ENCODE data around the gene CCDC30. TPM values are rescaled to one million over a fixed set of nuclear protein-coding genes. Genes with fewer than 3 reads are reported as not detected.
A peak's percentile ranks its signal among the peaks of the same experiment; 100 is the strongest.
"Not testable (repeated sequence)": the region's sequence is repeated elsewhere in the genome, so short reads cannot be mapped to it uniquely, and the experiment has no call there.

The CCDC30 gene
- total RNA-seq, 4 donors from 2014 or later, result 0.99 to 4.1 (median 1.7) TPM

DNA sequence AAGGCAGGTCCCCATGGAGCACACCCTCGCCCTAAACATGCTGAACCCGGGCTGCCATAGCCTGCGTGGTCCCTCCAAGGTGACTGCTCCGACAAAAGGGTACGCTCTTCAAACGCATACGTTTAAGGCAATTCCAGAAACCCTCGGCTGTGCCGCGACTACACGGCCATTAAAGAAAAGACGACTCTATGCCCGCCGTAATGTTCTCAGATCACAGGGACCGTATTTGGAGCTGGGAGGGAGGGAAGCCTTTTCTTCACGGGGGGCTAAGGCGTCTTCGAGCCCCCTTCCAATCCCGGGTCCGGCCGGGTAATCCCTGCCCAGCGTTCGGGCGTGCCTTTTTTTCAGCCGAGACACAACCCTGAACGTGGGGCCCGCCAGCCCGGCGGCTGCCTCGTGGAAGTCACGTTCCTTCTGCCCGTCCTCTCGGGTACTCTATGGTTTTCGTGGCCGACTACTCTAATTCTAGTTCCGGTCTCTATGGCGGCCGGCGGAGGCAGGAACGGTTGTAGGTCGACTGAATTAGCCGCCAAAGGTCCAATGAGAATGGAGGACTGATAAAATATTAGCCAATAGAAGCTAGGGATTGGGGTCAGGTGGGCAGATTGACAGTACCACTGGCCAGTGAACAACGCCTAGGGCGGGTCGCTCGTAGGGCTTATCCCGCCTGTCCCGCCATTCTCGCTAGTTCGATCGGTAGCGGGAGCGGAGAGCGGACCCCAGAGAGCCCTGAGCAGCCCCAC is 218.8 kb downstream of the CCDC30 start, which contains the start of gene YBX1:
YBX1 (plus strand) TSS at position 678 of the 743 bp plus-strand sequence. CDS start 148 bp downstream, outside the sequence.
- 0% methylated on average over 33 of the region's 54 CpGs for WGBS
- no peaks in the 10 kb centered on the region for H3K9me3 ChIP-seq
- H3K27ac ChIP-seq (replicated peaks in 1 of 4), result peak within 1 kb of the TSS; percentile 96 to 99 (median 98)
- peaks cover 0 to 14% (median 3%) of the 10 kb centered on the region in 4 donors for H3K36me3 ChIP-seq
- H3K27me3 ChIP-seq, result no peaks in the 10 kb centered on the region
- no peak for TF ChIP-seq EP300 (IDR thresholded peaks at IDR 0.05)
- TF ChIP-seq POLR2AphosphoS5 (IDR thresholded peaks at IDR 0.05), result peak; percentile 92 to 93
- TF ChIP-seq, protein P1, sequence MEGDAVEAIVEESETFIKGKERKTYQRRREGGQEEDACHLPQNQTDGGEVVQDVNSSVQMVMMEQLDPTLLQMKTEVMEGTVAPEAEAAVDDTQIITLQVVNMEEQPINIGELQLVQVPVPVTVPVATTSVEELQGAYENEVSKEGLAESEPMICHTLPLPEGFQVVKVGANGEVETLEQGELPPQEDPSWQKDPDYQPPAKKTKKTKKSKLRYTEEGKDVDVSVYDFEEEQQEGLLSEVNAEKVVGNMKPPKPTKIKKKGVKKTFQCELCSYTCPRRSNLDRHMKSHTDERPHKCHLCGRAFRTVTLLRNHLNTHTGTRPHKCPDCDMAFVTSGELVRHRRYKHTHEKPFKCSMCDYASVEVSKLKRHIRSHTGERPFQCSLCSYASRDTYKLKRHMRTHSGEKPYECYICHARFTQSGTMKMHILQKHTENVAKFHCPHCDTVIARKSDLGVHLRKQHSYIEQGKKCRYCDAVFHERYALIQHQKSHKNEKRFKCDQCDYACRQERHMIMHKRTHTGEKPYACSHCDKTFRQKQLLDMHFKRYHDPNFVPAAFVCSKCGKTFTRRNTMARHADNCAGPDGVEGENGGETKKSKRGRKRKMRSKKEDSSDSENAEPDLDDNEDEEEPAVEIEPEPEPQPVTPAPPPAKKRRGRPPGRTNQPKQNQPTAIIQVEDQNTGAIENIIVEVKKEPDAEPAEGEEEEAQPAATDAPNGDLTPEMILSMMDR (IDR thresholded peaks at IDR 0.05), result no peak
- peak; percentile 69 for TF ChIP-seq POLR2A (IDR thresholded peaks at IDR 0.05; ENCODE audit: low read depth)
- peak within 1 kb of the TSS; percentile 95 to 98 (median 96) for H3K4me3 ChIP-seq
- H3K4me1 ChIP-seq, result peaks cover 50 to 56% (median 53%) of the 10 kb centered on the region in 4 donors
- peak; percentile 100 for DNase-seq (ENCODE audit: extremely low spot score)
- intact Hi-C loops (cut with DNase I), result loop anchor here (2.0 to 10.0 kb wide), 3 partner anchors 75 to 347 kb away; partner anchors contain the start of genes CCDC30 and FOXJ3

DNA sequence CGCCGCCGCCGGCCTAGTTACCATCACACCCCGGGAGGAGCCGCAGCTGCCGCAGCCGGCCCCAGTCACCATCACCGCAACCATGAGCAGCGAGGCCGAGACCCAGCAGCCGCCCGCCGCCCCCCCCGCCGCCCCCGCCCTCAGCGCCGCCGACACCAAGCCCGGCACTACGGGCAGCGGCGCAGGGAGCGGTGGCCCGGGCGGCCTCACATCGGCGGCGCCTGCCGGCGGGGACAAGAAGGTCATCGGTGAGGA is 219.3 kb downstream of the CCDC30 start:
- H3K9me3 ChIP-seq; H3K27me3 ChIP-seq; DNase-seq (ENCODE audit: extremely low spot score): not testable (repeated sequence)
- peaks cover 0 to 16% (median 2%) of the 10 kb centered on the region in 4 donors for H3K36me3 ChIP-seq
- peak overlapping the region; percentile 96 to 99 (median 98) for H3K27ac ChIP-seq (replicated peaks in 1 of 4)
- H3K4me3 ChIP-seq, result peak overlapping the region; percentile 95 to 98 (median 96)
- intact Hi-C loops (cut with DNase I), result loop anchor here (2.0 to 10.0 kb wide), 3 partner anchors 74 to 348 kb away; partner anchors contain the start of genes CCDC30 and FOXJ3
- peaks cover 55 to 61% (median 58%) of the 10 kb centered on the region in 4 donors for H3K4me1 ChIP-seq
- 4% methylated on average over 5 of the region's 33 CpGs for WGBS

DNA sequence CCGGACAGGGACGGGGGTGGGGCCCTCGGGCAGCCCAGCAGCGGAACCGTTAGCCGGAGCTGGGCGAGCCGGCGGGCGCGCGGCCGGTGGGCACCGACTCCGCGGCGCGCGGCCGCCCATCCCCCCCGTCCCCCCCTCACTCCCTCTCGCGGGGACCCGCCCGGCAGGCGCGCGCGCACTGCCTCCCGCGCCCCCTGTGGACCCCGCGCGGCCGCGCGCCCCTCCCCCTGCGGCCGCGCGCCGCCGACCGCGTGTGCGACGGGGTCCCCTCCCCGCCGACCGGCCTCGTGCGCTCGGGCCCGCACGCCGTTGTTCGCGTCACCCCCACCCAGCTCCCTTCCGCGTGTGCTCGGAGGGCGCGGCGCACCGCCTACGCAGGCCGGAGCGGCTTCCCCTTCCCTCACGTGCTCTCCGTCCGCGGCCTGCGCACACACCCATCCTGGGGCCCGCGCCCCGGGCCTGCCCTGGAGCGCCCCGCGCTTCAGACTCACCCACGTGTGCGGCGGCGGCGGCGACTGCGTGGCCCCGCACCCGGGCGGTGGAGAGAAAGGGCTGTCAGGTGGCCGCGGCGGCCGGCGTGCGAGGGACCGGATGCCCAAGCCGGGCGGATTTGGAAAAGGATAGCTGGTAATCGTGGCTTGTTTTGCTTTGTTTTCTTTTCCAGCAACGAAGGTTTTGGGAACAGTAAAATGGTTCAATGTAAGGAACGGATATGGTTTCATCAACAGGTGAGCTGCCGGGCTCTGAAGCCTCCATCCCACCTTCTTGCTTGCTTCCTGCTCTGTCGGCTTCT is 219.8 kb downstream of the CCDC30 start:
- WGBS, result 0% methylated on average over 5 of the region's 103 CpGs
- H3K4me1 ChIP-seq, result peaks cover 58 to 66% (median 63%) of the 10 kb centered on the region in 4 donors
- no peaks in the 10 kb centered on the region for H3K27me3 ChIP-seq
- H3K4me3 ChIP-seq, result peak overlapping the region; percentile 95 to 98 (median 96)
- peaks cover 0 to 20% (median 2%) of the 10 kb centered on the region in 4 donors for H3K36me3 ChIP-seq
- TF ChIP-seq POLR2A (IDR thresholded peaks at IDR 0.05; ENCODE audit: low read depth) (peak; percentile 6), POLR2AphosphoS5 (IDR thresholded peaks at IDR 0.05) (peak; percentile 56 to 79)
- TF ChIP-seq, protein P1 (IDR thresholded peaks at IDR 0.05), result no peak
- intact Hi-C loops (cut with DNase I), result loop anchor here (2.0 to 10.0 kb wide), 3 partner anchors 74 to 348 kb away; partner anchors contain the start of genes CCDC30 and FOXJ3
- no peaks in the 10 kb centered on the region for H3K9me3 ChIP-seq
- peak; percentile 92 for DNase-seq (ENCODE audit: extremely low spot score)
- H3K27ac ChIP-seq (replicated peaks in 1 of 4), result peak overlapping the region; percentile 96 to 99 (median 98)

DNA sequence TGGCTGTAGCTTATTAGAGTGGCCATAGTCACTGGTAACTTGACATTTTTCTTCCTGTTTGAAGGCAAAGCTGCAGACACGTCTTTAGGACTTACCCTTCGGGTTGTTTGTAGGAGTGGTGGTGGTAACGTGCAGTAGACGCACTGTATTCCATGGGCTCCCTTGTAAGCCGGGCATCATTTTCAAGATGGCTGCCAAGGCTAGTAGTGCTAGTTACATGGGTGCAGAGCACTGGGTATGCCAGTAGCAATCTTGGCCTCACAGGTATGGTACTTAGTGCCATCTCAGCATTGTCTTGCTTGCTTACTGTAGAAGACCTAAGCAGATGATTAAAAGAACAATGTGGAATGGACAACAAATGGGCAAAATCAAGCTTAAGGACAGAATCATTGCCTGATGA is 221.1 kb downstream of the CCDC30 start:
- Histone ChIP-seq H3K4me1 (peaks cover 70 to 77% (median 75%) of the 10 kb centered on the region in 4 donors), H3K36me3 (peaks cover 0 to 20% (median 2%) of the 10 kb centered on the region in 4 donors), H3K9me3 (no peaks in the 10 kb centered on the region), H3K4me3 (peak overlapping the region; percentile 95 to 98 (median 96)), H3K27ac (replicated peaks in 1 of 4) (peak overlapping the region in 3 of 4 donors; percentile 96 to 99 (median 98)), H3K27me3 (no peaks in the 10 kb centered on the region)
- TF ChIP-seq POLR2AphosphoS5 (IDR thresholded peaks at IDR 0.05) (no peak), EP300 (IDR thresholded peaks at IDR 0.05) (no peak), POLR2A (IDR thresholded peaks at IDR 0.05; ENCODE audit: low read depth) (no peak)
- TF ChIP-seq, protein P1 (IDR thresholded peaks at IDR 0.05), result no peak
- intact Hi-C loops (cut with DNase I), result loop anchor here (10.0 kb wide), 2 partner anchors 219 to 349 kb away; partner anchors contain the start of genes CCDC30 and FOXJ3
- 55% methylated on average over 5 of the region's 5 CpGs for WGBS
- DNase-seq (ENCODE audit: extremely low spot score), result no peak

Measured in esophagus muscularis mucosa (tissue), 4 donors.